Heart left ventricle (tissue), 16 donors: ENCODE data around the gene TPST1. TPM values are rescaled to one million over a fixed set of nuclear protein-coding genes. Genes with fewer than 3 reads are reported as not detected.

Experiments
- ATAC-seq, 4 donors: fragments of 200-7000 bp; cut with Tn5 transposase; one replicate each; pipeline ENCODE4 v1.9.1; 2020 to 2022; ENCODE audit warnings: moderate library complexity in 4 of 4, mild to moderate bottlenecking in 3 of 4, moderate number of reproducible peaks in 1 of 4
- DNase-seq, 5 donors: peaks; one replicate each; pipeline ENCODE4 v3.0.0-alpha.2; 2020
- H3K27ac ChIP-seq, 12 donors: fragments of 200-600 bp; sonication (generic) in 4 of 12; one replicate each; pipeline versions ENCODE4 v1.5.0 to v1.8.0; 2016 to 2022; ENCODE audit warnings: mild to moderate bottlenecking in 2 of 12
- H3K27me3 ChIP-seq, 9 donors: fragments of 200-600 bp; sonication (generic) in 2 of 9; one replicate each; pipeline versions ENCODE4 v1.5.1 to v1.8.0; 2016 to 2022; ENCODE audit warnings: mild to moderate bottlenecking in 3 of 9
- H3K36me3 ChIP-seq, 9 donors: fragments of 200-600 bp; sonication (generic) in 2 of 9; one replicate each; pipeline versions ENCODE4 v1.5.0 to v1.8.0; 2018 to 2022; ENCODE audit warnings: mild to moderate bottlenecking in 2 of 9
- H3K4me1 ChIP-seq, 12 donors: fragments of 200-600 bp; sonication (generic) in 4 of 12; one replicate each; pipeline versions ENCODE4 v1.5.0 to v1.8.0; 2016 to 2022; ENCODE audit warnings: mild to moderate bottlenecking in 3 of 12
- H3K4me3 ChIP-seq, 12 donors: fragments of 200-600 bp; sonication (generic) in 4 of 12; one replicate each; pipeline versions ENCODE4 v1.5.0 to v1.8.0; 2017 to 2022; ENCODE audit warnings: mild to moderate bottlenecking in 9 of 12, moderate library complexity in 4 of 12
- H3K9me3 ChIP-seq, 12 donors: fragments of 200-600 bp; sonication (generic) in 4 of 12; one replicate each; pipeline versions ENCODE4 v1.5.0 to v1.8.0; 2016 to 2022; ENCODE audit warnings: mild to moderate bottlenecking in 1 of 12
- POLR2A ChIP-seq, 2 donors: fragments of 450-650 bp; IDR thresholded peaks; one replicate each; pipeline ENCODE4 v1.6.1; 2017; ENCODE audit warnings: antibody characterized with exemption in 2 of 2, mild to moderate bottlenecking in 2 of 2, moderate library complexity in 2 of 2
- WGBS, 4 donors: extraction: QIAGEN DNeasy Blood & Tissue Kit in 2 of 4; methylation state at CpG; one replicate each; pipeline versions ENCODE4 v1.1.5 to v1.1.7; 2013 to 2018; 5-methylcytosine and 5-hydroxymethylcytosine counted together
- intact Hi-C, 10 donors: fragments of 100-400 bp; cut with DNase I; formaldehyde crosslinking; loops; one replicate each; pipeline versions ENCODE4 v1.11.1 to v1.14.2; 2022
- polyA plus RNA-seq, 2 donors: library from polyadenylated mRNA; stranded (reverse); fragments of 200-250 nt; gene quantifications; one replicate each; pipeline ENCODE4 v1.2.3, GENCODE V29; 2013
- total RNA-seq, 9 donors: library from RNA; depleted of rRNA in 2 of 9; stranded (reverse); fragments of >200 nt in 2 of 9; fragmentation: NEBNext Ultra II Directional in 3 of 9; extraction: Animal tissue kit (Norgen Biotek cat#: 25700) in 3 of 9; gene quantifications; one replicate each; pipeline versions ENCODE4 v1.1.0 to v1.2.4, GENCODE V29; 2016 to 2023
- TF ChIP-seq, protein P1 (sequence below), 12 donors: fragments of 200-600 bp; sonication (generic) in 4 of 12; IDR thresholded peaks; one replicate each; pipeline versions ENCODE4 v1.5.0 to v1.8.0; 2018 to 2022; ENCODE audit warnings: antibody characterized with exemption in 12 of 12, mild to moderate bottlenecking in 5 of 12
- donor health status: ischemic (EF 13 %, LVEDD 7.1; RV severe dilation, severe dysfunction).
- donor health status: healthy with polysubstance abuse.
- donor health status: DM: no; HTN: yes; CAD: no.
- donor health status: DM: no; HTN: no; CAD: no.
- donor health status: ischemic (EF 25% LVEDD 6.9; RV normal size, moderate dysfunction).
- donor health status: ischemic (EF 25% LVEDD 5.7; RV mildly dilated, moderate dysfunction).
- donor health status: healthy.
- donor health status: DM: yes; HTN: yes; CAD: no.
- donor health status: ischemic (EF 35%, LVEDD 5.7; RV mildly dilated, moderate dysfunction).
- donor health status: nonischemic (EF 11% LVEDD 7.7; RV severe dilation, severe dysfunction).
- donor health status: DM: yes; HTN: yes; CAD: no.
- donor health status: PGD.
- donor health status: ischemic (EF 29% LVEDD 5.4; RV normal size, mild dysfunction).
- donor health status: nonischemic (EF 23%, LVEDD 6.1; RV moderate dilation, normal function).

TPST1 gene
- total and polyA plus RNA-seq, 11 donors: 1.9 to 10.8 (median 5.5) TPM

DNA sequence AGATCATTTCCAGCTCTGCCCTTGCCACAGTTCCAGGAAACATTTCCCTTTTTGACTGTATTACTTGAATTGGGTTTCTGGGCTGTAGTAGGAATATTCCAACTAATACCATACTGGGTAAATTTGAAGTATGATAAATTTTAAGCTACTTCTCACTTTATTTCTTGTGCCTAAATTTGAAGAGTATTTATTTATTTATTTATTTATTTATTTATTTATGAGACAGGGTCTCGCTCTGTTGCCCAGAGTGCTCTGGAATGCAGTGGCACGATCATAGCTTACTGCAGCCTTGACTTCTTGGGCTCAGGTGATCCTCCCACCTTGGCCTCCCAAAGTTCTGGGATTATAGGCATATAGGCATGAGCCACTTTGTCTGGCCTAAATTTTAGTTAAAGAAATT, 105.5 kb downstream of the TPST1 start:
- DNase-seq: no peak
- intact Hi-C loops: no loop called here
- Histone ChIP-seq H3K27me3 (no peaks in the 10 kb centered on the region), H3K9me3 (no peaks in the 10 kb centered on the region), H3K27ac (no peak overlapping the region), H3K36me3 (no peaks in the 10 kb centered on the region), H3K4me1 (peaks cover 0 to 4% (median 0%) of the 10 kb centered on the region in 12 donors), H3K4me3 (no peak overlapping the region)
- no peak for ATAC-seq
- no peak for TF ChIP-seq POLR2A (IDR thresholded peaks at IDR 0.05)
- TF ChIP-seq, protein P1, sequence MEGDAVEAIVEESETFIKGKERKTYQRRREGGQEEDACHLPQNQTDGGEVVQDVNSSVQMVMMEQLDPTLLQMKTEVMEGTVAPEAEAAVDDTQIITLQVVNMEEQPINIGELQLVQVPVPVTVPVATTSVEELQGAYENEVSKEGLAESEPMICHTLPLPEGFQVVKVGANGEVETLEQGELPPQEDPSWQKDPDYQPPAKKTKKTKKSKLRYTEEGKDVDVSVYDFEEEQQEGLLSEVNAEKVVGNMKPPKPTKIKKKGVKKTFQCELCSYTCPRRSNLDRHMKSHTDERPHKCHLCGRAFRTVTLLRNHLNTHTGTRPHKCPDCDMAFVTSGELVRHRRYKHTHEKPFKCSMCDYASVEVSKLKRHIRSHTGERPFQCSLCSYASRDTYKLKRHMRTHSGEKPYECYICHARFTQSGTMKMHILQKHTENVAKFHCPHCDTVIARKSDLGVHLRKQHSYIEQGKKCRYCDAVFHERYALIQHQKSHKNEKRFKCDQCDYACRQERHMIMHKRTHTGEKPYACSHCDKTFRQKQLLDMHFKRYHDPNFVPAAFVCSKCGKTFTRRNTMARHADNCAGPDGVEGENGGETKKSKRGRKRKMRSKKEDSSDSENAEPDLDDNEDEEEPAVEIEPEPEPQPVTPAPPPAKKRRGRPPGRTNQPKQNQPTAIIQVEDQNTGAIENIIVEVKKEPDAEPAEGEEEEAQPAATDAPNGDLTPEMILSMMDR (IDR thresholded peaks at IDR 0.05): no peak
- WGBS, 4 donors: 97 to 99% (median 98%) methylated on average over 2 of the region's 2 CpGs

GRCh38 chr7:66313886-66314568, 108.9 kb downstream of the TPST1 start:
- no peak for TF ChIP-seq POLR2A (IDR thresholded peaks at IDR 0.05)
- TF ChIP-seq, protein P1 (IDR thresholded peaks at IDR 0.05): no peak
- intact Hi-C loops: no loop called here
- H3K27me3 ChIP-seq: no peaks in the 10 kb centered on the region
- ATAC-seq: no peak
- H3K4me3 ChIP-seq: no peak overlapping the region
- no peak for DNase-seq
- no peaks in the 10 kb centered on the region for H3K4me1 ChIP-seq
- H3K27ac ChIP-seq: no peak overlapping the region
- 90 to 95% (median 95%) methylated on average over 8 of the region's 8 CpGs for WGBS, 4 donors
- H3K36me3 ChIP-seq: no peaks in the 10 kb centered on the region
- H3K9me3 ChIP-seq: no peaks in the 10 kb centered on the region

- ATAC-seq (no peak), DNase-seq (no peak)
- TF ChIP-seq, protein P1 (IDR thresholded peaks at IDR 0.05): no peak
- no peak for TF ChIP-seq POLR2A (IDR thresholded peaks at IDR 0.05)
- H3K4me1 ChIP-seq: no peaks in the 10 kb centered on the region
- intact Hi-C loops: no loop called here
- H3K27me3 ChIP-seq: no peaks in the 10 kb centered on the region
- WGBS, 4 donors: 70 to 88% (median 81%) methylated on average over 3 to 4 of the region's 4 CpGs
- no peaks in the 10 kb centered on the region for H3K36me3 ChIP-seq
- no peak overlapping the region for H3K27ac ChIP-seq
- no peak overlapping the region for H3K4me3 ChIP-seq
- no peaks in the 10 kb centered on the region for H3K9me3 ChIP-seq
Measured at GRCh38 chr7:66315192-66315591, 110.1 kb downstream of the TPST1 start.

GRCh38 chr7:66319407-66319979, 114.4 kb downstream of the TPST1 start:
- Histone ChIP-seq H3K9me3 (peaks cover 0 to 6% (median 0%) of the 10 kb centered on the region in 12 donors), H3K27me3 (no peaks in the 10 kb centered on the region), H3K36me3 (no peaks in the 10 kb centered on the region), H3K4me3 (no peak overlapping the region), H3K27ac (no peak overlapping the region), H3K4me1 (no peaks in the 10 kb centered on the region)
- ATAC-seq: no peak
- TF ChIP-seq, protein P1 (IDR thresholded peaks at IDR 0.05): no peak
- no peak for TF ChIP-seq POLR2A (IDR thresholded peaks at IDR 0.05)
- DNase-seq: no peak
- intact Hi-C loops: no loop called here
- 92 to 100% (median 94%) methylated on average over 1 of the region's 1 CpG for WGBS, 4 donors
